ENCODE results near the gene TSNAXIP1. TPM values are rescaled to one million over a fixed set of nuclear protein-coding genes. Genes with fewer than 3 reads are reported as not detected.

TSNAXIP1 gene
- total RNA-seq, 4 donors from 2014 or later = 0.34 to 1.4 (median 0.87) TPM

GRCh38 chr16:67775273-67775672 is 31.4 kb upstream of the TSNAXIP1 start:
- peaks cover 23% of the 10 kb centered on the region for H3K4me1 ChIP-seq
- no peak overlapping the region for H3K4me3 ChIP-seq
- no peak overlapping the region for H3K27ac ChIP-seq
- 97% methylated on average over 6 of the region's 6 CpGs for WGBS
- H3K9me3 ChIP-seq = no peaks in the 10 kb centered on the region
- peaks cover 3% of the 10 kb centered on the region for H3K36me3 ChIP-seq
- H3K27me3 ChIP-seq = no peaks in the 10 kb centered on the region
- DNase-seq (ENCODE audit: low spot score in 2 of 2) = no peak
- TF ChIP-seq POLR2A (IDR thresholded peaks at IDR 0.05) (no peak), EP300 (IDR thresholded peaks at IDR 0.05) (no peak), POLR2AphosphoS5 (IDR thresholded peaks at IDR 0.05) (no peak)
- TF ChIP-seq, protein P1, sequence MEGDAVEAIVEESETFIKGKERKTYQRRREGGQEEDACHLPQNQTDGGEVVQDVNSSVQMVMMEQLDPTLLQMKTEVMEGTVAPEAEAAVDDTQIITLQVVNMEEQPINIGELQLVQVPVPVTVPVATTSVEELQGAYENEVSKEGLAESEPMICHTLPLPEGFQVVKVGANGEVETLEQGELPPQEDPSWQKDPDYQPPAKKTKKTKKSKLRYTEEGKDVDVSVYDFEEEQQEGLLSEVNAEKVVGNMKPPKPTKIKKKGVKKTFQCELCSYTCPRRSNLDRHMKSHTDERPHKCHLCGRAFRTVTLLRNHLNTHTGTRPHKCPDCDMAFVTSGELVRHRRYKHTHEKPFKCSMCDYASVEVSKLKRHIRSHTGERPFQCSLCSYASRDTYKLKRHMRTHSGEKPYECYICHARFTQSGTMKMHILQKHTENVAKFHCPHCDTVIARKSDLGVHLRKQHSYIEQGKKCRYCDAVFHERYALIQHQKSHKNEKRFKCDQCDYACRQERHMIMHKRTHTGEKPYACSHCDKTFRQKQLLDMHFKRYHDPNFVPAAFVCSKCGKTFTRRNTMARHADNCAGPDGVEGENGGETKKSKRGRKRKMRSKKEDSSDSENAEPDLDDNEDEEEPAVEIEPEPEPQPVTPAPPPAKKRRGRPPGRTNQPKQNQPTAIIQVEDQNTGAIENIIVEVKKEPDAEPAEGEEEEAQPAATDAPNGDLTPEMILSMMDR (IDR thresholded peaks at IDR 0.05) = no peak

DNA sequence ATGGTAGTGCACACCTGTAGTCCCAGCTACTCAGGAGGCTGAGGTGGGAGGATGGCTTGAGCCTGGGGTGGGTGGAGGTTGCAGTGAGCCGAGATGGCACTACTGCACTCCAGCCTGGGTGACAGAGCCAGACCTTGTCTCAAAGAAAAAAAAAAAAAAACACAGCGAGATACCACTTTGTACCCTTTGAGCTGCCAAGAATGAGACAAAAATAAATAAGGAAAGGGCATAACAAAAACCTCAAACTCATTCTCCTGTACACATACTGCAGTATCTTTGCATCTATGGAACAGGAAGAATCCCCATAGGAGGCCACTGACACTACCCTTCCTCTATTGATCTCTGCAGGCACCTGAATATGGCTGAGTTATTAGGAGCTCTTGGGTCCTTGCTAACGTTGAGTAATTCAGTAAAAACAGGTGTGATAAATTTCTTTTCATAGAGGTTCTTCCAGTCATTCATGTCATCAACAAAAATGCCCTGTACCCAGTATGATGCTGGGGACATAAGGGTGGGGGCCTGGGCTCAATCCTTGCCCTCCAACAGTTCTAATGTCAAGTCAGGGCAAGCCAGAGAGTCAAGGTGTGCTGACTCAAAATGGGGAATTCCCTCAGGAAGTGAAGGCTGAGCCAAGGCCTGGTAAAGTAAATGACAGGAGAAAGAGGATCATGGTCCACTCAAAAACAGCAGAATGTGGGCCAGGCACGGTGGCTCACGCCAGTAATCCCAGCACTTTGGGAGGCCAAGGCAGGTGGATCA is 27.3 kb upstream of the TSNAXIP1 start:
- 54% methylated on average over 5 of the region's 5 CpGs for WGBS
- no peak overlapping the region for H3K4me3 ChIP-seq
- H3K36me3 ChIP-seq = no peaks in the 10 kb centered on the region
- H3K27ac ChIP-seq = no peak overlapping the region
- H3K4me1 ChIP-seq = peaks cover 28% of the 10 kb centered on the region
- no peak for DNase-seq (ENCODE audit: low spot score in 2 of 2)
- no peaks in the 10 kb centered on the region for H3K27me3 ChIP-seq
- H3K9me3 ChIP-seq = no peaks in the 10 kb centered on the region
- TF ChIP-seq POLR2AphosphoS5 (IDR thresholded peaks at IDR 0.05) (no peak), POLR2A (IDR thresholded peaks at IDR 0.05) (no peak), EP300 (IDR thresholded peaks at IDR 0.05) (no peak)
- TF ChIP-seq, protein P1 (IDR thresholded peaks at IDR 0.05) = no peak

DNA sequence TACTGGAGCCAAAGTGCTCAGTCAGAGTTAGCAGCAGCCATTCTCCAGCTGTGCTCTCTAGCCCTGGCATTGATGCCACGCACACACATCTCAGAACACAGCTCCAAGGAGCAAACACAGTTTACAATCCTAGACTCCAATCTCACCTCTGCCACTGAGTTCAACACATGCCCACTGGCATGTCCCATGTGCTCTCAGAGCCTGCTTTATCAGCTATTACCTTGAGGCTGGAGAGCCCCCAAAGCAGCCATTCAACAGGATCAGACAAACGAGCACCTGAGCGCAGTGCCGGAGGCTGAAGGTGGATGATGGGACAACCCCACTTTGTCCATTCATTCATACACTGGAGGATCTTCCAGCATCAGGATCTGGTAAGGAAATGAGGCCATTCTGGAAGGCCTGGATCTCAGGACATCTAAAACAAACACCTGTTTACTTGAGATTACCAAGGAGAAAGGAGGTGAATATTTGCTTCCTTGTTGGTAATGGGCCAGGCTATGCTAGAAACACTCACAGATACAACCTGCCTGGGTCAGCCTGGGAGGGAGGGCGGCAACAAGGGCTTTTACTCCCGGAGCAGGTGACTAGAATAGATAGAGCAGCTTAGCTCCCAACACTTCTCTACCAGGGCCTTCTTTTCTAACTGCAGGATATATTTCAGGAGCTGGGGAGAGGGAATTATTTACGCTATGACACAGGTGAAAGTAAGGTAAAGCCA is 25.7 kb upstream of the TSNAXIP1 start:
- no peaks in the 10 kb centered on the region for H3K9me3 ChIP-seq
- H3K27ac ChIP-seq = no peak overlapping the region
- H3K36me3 ChIP-seq = no peaks in the 10 kb centered on the region
- 82% methylated on average over 7 of the region's 7 CpGs for WGBS
- TF ChIP-seq POLR2AphosphoS5 (IDR thresholded peaks at IDR 0.05) (no peak), POLR2A (IDR thresholded peaks at IDR 0.05) (no peak), EP300 (IDR thresholded peaks at IDR 0.05) (no peak)
- TF ChIP-seq, protein P1 (IDR thresholded peaks at IDR 0.05) = no peak
- H3K27me3 ChIP-seq = no peaks in the 10 kb centered on the region
- no peak for DNase-seq (ENCODE audit: low spot score in 2 of 2)
- H3K4me3 ChIP-seq = no peak overlapping the region
- peaks cover 28% of the 10 kb centered on the region for H3K4me1 ChIP-seq

DNA sequence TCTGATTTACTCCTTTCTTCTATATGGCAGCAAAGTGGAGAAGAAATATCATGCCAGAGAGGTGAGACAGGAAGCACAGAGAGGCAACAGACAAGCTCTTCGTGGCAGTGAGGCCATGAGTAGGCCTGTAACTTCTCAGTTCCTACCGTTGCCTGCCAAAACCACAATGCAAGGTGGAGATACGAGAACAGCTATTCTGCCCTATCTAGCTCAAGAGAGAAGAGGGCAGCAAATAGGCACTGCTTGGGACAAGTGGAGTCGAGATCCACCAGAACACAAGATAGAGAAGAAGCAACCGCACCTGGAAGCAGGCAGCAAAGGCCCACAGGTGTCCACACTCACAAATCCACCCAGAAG is 25.1 kb upstream of the TSNAXIP1 start:
- TF ChIP-seq POLR2A (IDR thresholded peaks at IDR 0.05) = no peak
- TF ChIP-seq EP300 (IDR thresholded peaks at IDR 0.05) = no peak
- TF ChIP-seq POLR2AphosphoS5 (IDR thresholded peaks at IDR 0.05) = no peak
- TF ChIP-seq, protein P1 (IDR thresholded peaks at IDR 0.05) = no peak
- H3K27ac ChIP-seq = no peak overlapping the region
- no peak for DNase-seq (ENCODE audit: low spot score in 2 of 2)

More for the DNA sequence above, 25.1 kb upstream of the TSNAXIP1 start:
- Histone ChIP-seq H3K9me3 (no peaks in the 10 kb centered on the region), H3K27me3 (no peaks in the 10 kb centered on the region), H3K4me3 (no peak overlapping the region), H3K4me1 (peaks cover 28% of the 10 kb centered on the region), H3K36me3 (no peaks in the 10 kb centered on the region)
- WGBS = 69% methylated on average over 5 of the region's 5 CpGs

Measured in suprapubic skin (tissue), 4 donors.